Neuronal stem cell (in vitro differentiated cells): ENCODE measurements around the gene UGDH.

Experiments used
- DNase-seq: peaks from one replicate; pipeline ENCODE4 v3.0.0-alpha.2; 2013; ENCODE audit warnings: low spot score
- H2AFZ ChIP-seq: one replicate; pipeline ENCODE4 v1.6.1; 2013; ENCODE audit warnings: mild to moderate bottlenecking, low read length, inconsistent platforms
- H2AK5ac ChIP-seq: 2 replicates; pipeline ENCODE4 v1.6.1; 2013; ENCODE audit warnings: low read depth, mild to moderate bottlenecking, inconsistent platforms, low read length, moderate library complexity, mixed read lengths
- H2BK120ac ChIP-seq: 2 replicates; pipeline ENCODE4 v1.6.1; 2013; ENCODE audit warnings: low read depth, mild to moderate bottlenecking, inconsistent platforms, low read length, moderate library complexity, mixed read lengths
- H2BK12ac ChIP-seq: one replicate; pipeline ENCODE4 v1.6.1; 2013; ENCODE audit warnings: low read length, inconsistent platforms
- H2BK15ac ChIP-seq: 2 replicates; pipeline ENCODE4 v1.6.1; 2013; ENCODE audit warnings: mild to moderate bottlenecking, low read length, inconsistent platforms, mixed read lengths
- H2BK5ac ChIP-seq: one replicate; pipeline ENCODE4 v1.6.1; 2013; ENCODE audit warnings: inconsistent platforms, mild to moderate bottlenecking, low read length, moderate library complexity
- H3K14ac ChIP-seq: one replicate; pipeline ENCODE4 v1.6.1; 2013; ENCODE audit warnings: low read length, inconsistent platforms
- H3K18ac ChIP-seq: 2 replicates; pipeline ENCODE4 v1.6.1; 2013; ENCODE audit warnings: low read length, inconsistent platforms
- H3K23ac ChIP-seq: 2 replicates; pipeline ENCODE4 v1.6.1; 2013; ENCODE audit warnings: low read depth, mild to moderate bottlenecking, mixed read lengths, low read length, inconsistent platforms; ENCODE audit not compliant: poor library complexity
- H3K27ac ChIP-seq: replicated peaks from 3 replicates; pipeline ENCODE4 v1.5.1; 2013; ENCODE audit warnings: low read length, inconsistent platforms
- H3K27me3 ChIP-seq, 3 experiments: 2 replicates each; pipeline ENCODE4 v1.6.1; 2013; ENCODE audit warnings: low read length in 3 of 3, mild to moderate bottlenecking in 2 of 3, inconsistent platforms in 1 of 3, low read depth in 1 of 3, mixed read lengths in 1 of 3, moderate library complexity in 1 of 3; ENCODE audit not compliant: control insufficient read depth in 3 of 3, insufficient read depth in 3 of 3
- H3K36me3 ChIP-seq, 2 donors: replicated peaks in 1 of 2; 2 replicates each; pipeline ENCODE4 v1.6.1; 2013; ENCODE audit warnings: low read length in 2 of 2; ENCODE audit not compliant: control insufficient read depth in 2 of 2, insufficient read depth in 2 of 2
- H3K4ac ChIP-seq: 2 replicates; pipeline ENCODE4 v1.6.1; 2013; ENCODE audit warnings: inconsistent platforms, mild to moderate bottlenecking, low read length, moderate library complexity
- H3K4me1 ChIP-seq, 2 donors: 1 replicate in 1 of 2; 2 replicates in 1 of 2; pipeline ENCODE4 v1.6.1; 2013; ENCODE audit warnings: low read length in 2 of 2, low read depth in 1 of 2; ENCODE audit not compliant: control insufficient read depth in 2 of 2, insufficient read depth in 1 of 2
- H3K4me2 ChIP-seq: one replicate; pipeline ENCODE4 v1.6.1; 2013; ENCODE audit warnings: mild to moderate bottlenecking, low read length, inconsistent platforms; ENCODE audit not compliant: insufficient read depth, poor library complexity, severe bottlenecking
- H3K4me3 ChIP-seq, 2 donors: 2 replicates each; pipeline ENCODE4 v1.5.1; 2013; ENCODE audit warnings: low read length in 2 of 2, mild to moderate bottlenecking in 2 of 2, inconsistent platforms in 1 of 2, moderate library complexity in 1 of 2
- H3K79me1 ChIP-seq: one replicate; pipeline ENCODE4 v1.6.1; 2013; ENCODE audit warnings: low read depth, mild to moderate bottlenecking, inconsistent platforms, low read length, moderate library complexity
- H3K9ac ChIP-seq: one replicate; pipeline ENCODE4 v1.6.1; 2013; ENCODE audit warnings: mild to moderate bottlenecking, low read depth, low read length, inconsistent platforms; ENCODE audit not compliant: poor library complexity
- H3K9me3 ChIP-seq, 2 donors: replicated peaks in 1 of 2; 2 replicates each; pipeline versions ENCODE3 to v1.6.1; 2013; ENCODE audit warnings: low read length in 2 of 2, mild to moderate bottlenecking in 2 of 2, inconsistent platforms in 1 of 2, low read depth in 1 of 2, mixed read lengths in 1 of 2, moderate library complexity in 1 of 2; ENCODE audit not compliant: control insufficient read depth in 2 of 2, insufficient read depth in 1 of 2
- H4K8ac ChIP-seq: one replicate; pipeline ENCODE4 v1.6.1; 2013; ENCODE audit warnings: low read depth, mild to moderate bottlenecking, inconsistent platforms, low read length, moderate library complexity
- H4K91ac ChIP-seq: one replicate; pipeline ENCODE4 v1.6.1; 2013; ENCODE audit warnings: low read length, low read depth, mild to moderate bottlenecking, inconsistent platforms; ENCODE audit not compliant: poor library complexity
- WGBS, 2 donors: extraction: QIAGEN DNeasy Blood & Tissue Kit; methylation state at CpG; one replicate each; pipeline ENCODE4 v1.1.7; 2013; ENCODE audit warnings: missing lambda C conversion rate in 2 of 2, mixed read lengths in 1 of 2; ENCODE audit not compliant: insufficient read length in 2 of 2, insufficient replicate concordance in 1 of 2; ENCODE audit errors: extremely low coverage in 2 of 2; 5-methylcytosine and 5-hydroxymethylcytosine counted together

The UGDH gene

GRCh38 chr4:39562792-39563191 is 35.6 kb upstream of the UGDH start:
- Histone ChIP-seq H2AK5ac (no peak overlapping the region), H2BK12ac (no peak overlapping the region), H3K4ac (no peak overlapping the region), H2BK15ac (no peak overlapping the region), H3K4me2 (no peak overlapping the region), H3K14ac (no peak overlapping the region), H3K79me1 (no peaks in the 10 kb centered on the region), H3K4me1 (peaks cover 5% of the 10 kb centered on the region in 2 donors), H2BK120ac (no peak overlapping the region), H3K18ac (no peak overlapping the region), H3K9ac (no peak overlapping the region), H3K23ac (no peak overlapping the region), H2BK5ac (no peak overlapping the region), H2AFZ (no peak overlapping the region), H3K9me3 (peaks cover 2 to 12% of the 10 kb centered on the region in 2 donors), H4K8ac (no peak overlapping the region), H3K27ac (no peak overlapping the region), H3K36me3 (peaks cover 0 to 2% of the 10 kb centered on the region in 2 donors), H3K27me3 (no peaks in the 10 kb centered on the region), H3K4me3 (no peak overlapping the region), H4K91ac (no peak overlapping the region)
- WGBS, 2 donors = no CpG with 5 or more reads among the region's 5 CpGs
- no peak for DNase-seq

GRCh38 chr4:39559626-39560025 is 32.4 kb upstream of the UGDH start:
- Histone ChIP-seq H2AFZ (no peak overlapping the region), H3K36me3 (peaks cover 0 to 2% of the 10 kb centered on the region in 2 donors), H3K14ac (no peak overlapping the region), H2BK15ac (no peak overlapping the region), H3K27ac (peak overlapping the region; percentile 96), H3K79me1 (no peaks in the 10 kb centered on the region), H3K18ac (peak overlapping the region; percentile 49), H3K23ac (no peak overlapping the region), H3K4me1 (peaks cover 5 to 7% of the 10 kb centered on the region in 2 donors), H2AK5ac (peak overlapping the region; percentile 6), H3K4me3 (no peak overlapping the region), H3K4ac (no peak overlapping the region), H2BK120ac (no peak overlapping the region), H3K4me2 (no peak overlapping the region), H3K9me3 (peaks cover 0 to 1% of the 10 kb centered on the region in 2 donors), H3K27me3 (no peaks in the 10 kb centered on the region), H2BK5ac (no peak overlapping the region), H3K9ac (no peak overlapping the region), H2BK12ac (no peak overlapping the region), H4K8ac (no peak overlapping the region), H4K91ac (no peak overlapping the region)
- no CpG with 5 or more reads among the region's 9 CpGs for WGBS, 2 donors
- no peak for DNase-seq

- Histone ChIP-seq H3K9me3 (no peaks in the 10 kb centered on the region), H3K4me1 (peaks cover 0 to 7% of the 10 kb centered on the region in 2 donors), H3K4me2 (no peak overlapping the region), H3K14ac (no peak overlapping the region), H2AK5ac (no peak overlapping the region), H3K9ac (no peak overlapping the region), H2BK15ac (no peak overlapping the region), H3K18ac (no peak overlapping the region), H2AFZ (no peak overlapping the region), H2BK120ac (no peak overlapping the region), H4K8ac (no peak overlapping the region), H3K27ac (peak overlapping the region; percentile 35), H3K27me3 (no peaks in the 10 kb centered on the region), H2BK12ac (no peak overlapping the region), H4K91ac (no peak overlapping the region), H2BK5ac (no peak overlapping the region), H3K79me1 (no peaks in the 10 kb centered on the region), H3K4ac (no peak overlapping the region), H3K36me3 (peaks cover 2 to 6% of the 10 kb centered on the region in 2 donors), H3K4me3 (no peak overlapping the region), H3K23ac (no peak overlapping the region)
- no CpG with 5 or more reads among the region's 3 CpGs for WGBS, 2 donors
- DNase-seq = no peak
Observed at GRCh38 chr4:39555472-39555871, 28.2 kb upstream of the UGDH start.

GRCh38 chr4:39548425-39549067 is 21.3 kb upstream of the UGDH start:
- no CpG with 5 or more reads among the region's 3 CpGs for WGBS, 2 donors
- Histone ChIP-seq H2AK5ac (no peak overlapping the region), H3K27ac (no peak overlapping the region), H2BK12ac (no peak overlapping the region), H3K23ac (no peak overlapping the region), H3K14ac (no peak overlapping the region), H3K4me1 (peaks cover 0 to 3% of the 10 kb centered on the region in 2 donors), H3K9me3 (peaks cover 1 to 3% of the 10 kb centered on the region in 2 donors), H3K18ac (no peak overlapping the region), H3K9ac (no peak overlapping the region), H3K79me1 (peaks cover 2% of the 10 kb centered on the region), H3K4me3 (no peak overlapping the region), H3K27me3 (no peaks in the 10 kb centered on the region), H4K91ac (no peak overlapping the region), H3K4me2 (no peak overlapping the region), H3K36me3 (no peaks in the 10 kb centered on the region), H2BK15ac (no peak overlapping the region), H3K4ac (no peak overlapping the region), H2BK5ac (no peak overlapping the region), H2AFZ (no peak overlapping the region), H2BK120ac (no peak overlapping the region), H4K8ac (no peak overlapping the region)
- no peak for DNase-seq
